ENCODE results near the gene MTNR1B.

GRCh38 chr11:92955860-92956259 lies 13.6 kb upstream of the MTNR1B start:
- TF ChIP-seq CTCF (conservative IDR thresholded peaks at IDR 0.05) (no peak), ZFX (IDR thresholded peaks at IDR 0.05) (no peak)

Data from C4-2B (cell line).